ENCODE results near the gene RAB11FIP4.

Gene RAB11FIP4

DNA sequence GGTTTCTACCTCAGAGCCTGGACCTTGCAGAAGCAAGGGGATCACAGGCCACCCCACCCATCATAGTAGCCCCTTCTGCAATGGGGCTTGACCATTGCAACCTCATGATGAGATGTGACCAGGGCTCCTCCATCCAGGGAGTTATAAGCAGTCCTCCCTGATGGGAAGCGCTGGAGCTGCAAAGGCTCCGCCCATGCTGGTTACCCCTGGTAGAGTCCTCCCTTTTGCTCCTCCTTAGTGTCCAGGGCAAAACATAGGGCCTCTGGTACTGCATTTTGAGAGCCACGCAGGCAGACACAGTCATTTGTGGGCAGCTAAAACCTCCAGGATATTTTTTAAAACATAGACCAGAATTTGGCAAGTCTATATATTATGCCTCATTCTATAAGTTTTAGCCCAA lies 161.1 kb downstream of the RAB11FIP4 start:
- no peak for DNase-seq

DNA sequence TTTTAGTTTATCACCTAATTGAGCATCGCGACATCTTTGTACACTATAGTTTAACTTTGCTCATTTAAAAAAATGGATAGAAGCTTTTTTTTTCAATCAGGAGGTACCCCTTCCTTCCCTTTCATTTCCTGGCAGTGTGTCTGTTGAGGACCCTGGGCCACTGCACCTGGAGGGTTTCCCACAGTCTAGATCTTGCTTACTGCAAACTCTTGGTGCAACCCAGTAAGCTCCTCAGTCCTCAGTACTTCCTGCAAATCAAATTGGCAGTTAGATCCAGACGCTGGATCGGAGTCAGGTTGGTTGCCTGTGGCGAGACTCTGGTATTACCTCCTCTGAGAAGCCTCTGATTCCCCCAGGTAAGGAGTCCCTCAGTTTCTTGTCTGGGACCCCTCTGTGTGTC lies 162.0 kb downstream of the RAB11FIP4 start:
- DNase-seq, result no peak

DNA sequence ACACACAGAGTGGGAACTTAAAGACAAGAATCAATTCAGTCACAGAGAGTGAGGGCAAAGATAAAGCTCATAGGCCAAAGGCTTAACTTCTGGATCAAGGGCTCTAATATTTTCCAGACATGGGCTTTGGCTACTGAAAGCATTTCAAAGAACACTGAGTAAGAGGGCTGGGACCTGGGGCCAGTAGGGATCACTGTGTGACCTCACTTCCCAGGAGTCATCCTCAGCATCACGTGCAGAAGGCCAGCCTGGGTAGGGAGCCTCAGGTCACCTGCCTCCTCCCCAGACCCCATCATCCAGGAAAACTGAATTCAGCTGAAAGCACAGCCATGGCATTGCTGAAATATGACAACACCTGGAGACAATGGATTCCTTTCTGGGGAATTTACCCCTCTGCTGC lies 163.5 kb downstream of the RAB11FIP4 start:
- DNase-seq, result no peak

DNA sequence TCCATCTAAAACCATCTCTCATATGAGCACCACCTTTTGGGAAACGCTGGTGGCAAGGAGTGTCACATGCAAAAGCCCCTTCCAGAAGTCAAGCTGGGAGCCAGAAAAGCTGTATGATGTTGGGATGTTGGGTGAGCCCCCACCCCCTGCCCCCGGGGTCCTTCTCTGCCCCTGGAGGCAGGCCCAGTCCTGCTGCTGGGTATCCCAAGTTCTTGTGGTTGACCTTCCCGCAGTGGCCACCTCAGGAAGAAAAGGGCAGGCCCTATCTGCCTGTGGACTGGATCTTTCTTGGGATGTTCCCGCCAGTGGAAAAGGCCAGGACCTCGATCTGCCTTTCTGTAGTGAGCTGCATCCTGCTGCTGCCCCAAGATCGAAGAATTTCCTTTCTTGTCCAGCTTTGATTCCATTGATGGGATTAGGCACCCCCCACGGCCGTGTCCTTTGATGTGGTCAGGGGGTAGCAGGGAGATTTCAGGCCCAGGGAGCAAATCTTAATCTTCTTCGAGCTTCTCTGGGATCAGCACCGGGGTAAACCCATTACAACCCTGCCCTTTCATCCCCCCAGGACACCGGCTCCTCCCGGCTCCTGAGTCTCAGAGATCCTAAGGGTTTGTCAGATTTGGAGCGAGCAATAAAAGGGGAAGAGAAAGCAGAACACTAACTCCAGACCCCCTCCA lies 165.6 kb downstream of the RAB11FIP4 start:
- DNase-seq, result no peak

DNA sequence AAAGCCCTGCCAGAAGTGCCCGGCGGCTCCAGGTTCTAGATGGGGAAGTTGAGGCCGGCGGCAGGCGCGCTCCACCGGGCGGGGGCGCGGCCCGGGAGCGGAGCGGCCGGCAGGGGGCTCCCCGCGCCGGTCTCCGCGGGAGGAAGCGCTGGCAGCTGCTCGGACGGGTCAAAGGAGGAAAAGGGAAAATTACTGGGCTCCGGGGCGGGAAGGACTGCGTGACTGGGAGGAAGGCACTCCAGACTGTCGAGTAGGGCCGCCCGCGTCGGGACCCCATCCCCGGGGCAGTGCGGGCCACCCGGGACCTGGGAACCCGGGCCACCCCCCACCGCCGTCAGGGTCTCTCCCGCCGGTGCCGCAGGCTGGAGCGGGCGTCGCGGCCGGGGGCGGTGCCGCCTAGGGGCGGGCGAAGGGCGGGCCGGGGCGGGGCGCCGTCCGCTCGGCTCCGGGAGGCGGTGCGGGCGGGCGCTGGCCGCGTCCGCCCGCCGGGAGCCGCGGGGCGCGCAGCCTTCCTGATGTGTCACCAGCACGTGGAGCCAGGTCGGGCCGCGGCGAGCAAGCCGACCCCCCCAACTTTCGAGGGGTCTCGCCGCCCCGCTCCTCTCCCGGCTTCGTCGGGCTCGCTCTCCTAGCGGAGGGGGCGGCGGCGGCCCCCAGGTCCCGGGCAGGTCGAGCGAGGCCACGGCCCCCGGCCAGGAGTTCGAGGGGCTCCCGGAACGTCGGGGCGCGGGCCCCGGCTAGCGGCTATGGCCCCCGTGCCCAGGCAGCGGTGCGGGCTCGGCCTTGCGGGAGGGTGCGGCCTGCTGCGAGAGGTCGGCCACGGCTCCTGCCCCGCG lies 167.5 kb downstream of the RAB11FIP4 start:
- peak; percentile 78 for DNase-seq

DNA sequence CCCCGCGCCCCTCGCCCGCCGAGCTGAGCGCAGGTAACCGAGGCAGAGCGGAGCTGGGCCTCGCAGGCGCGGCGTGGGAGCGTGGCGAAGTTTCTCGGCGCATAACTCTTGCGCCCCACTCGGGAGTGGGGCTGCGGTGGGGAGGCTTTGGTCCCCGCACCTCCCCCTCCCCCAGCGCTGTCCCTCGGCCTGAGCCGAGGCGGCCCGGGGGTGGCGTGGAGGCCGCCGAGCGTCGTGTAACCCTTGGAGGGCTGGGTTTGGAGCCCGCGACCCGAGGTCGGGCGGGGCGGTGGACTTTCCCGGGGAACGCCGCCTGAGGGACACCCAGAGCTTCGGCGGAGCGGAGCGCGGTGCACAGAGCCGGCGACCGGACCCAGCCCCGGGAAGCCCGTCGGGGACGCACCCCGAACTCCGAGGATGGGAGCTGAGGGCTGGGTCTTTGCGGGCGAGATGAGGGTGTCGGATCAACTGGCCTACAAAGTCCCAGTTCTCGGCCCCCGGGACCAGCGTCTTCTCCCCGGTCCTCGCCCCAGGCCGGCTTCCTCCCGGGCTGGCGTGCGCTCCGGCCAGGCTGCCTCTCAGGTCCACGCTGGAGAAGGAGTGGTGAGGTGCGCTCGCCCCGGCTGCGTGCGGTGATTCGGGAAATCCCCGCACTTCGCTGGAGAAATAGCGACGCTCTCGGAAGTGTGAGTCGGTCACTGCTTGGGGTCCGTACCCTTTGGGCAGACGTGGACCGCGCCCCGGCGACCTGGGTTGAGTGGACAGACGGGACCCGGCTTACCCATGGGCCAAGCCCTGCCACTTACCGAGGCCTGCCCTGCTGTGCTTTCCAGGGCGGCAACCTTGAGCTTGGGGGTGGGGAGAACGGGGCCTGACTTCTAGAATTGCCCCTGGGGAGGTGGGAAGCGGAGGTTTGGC lies 168.4 kb downstream of the RAB11FIP4 start:
- no peak for DNase-seq

DNA sequence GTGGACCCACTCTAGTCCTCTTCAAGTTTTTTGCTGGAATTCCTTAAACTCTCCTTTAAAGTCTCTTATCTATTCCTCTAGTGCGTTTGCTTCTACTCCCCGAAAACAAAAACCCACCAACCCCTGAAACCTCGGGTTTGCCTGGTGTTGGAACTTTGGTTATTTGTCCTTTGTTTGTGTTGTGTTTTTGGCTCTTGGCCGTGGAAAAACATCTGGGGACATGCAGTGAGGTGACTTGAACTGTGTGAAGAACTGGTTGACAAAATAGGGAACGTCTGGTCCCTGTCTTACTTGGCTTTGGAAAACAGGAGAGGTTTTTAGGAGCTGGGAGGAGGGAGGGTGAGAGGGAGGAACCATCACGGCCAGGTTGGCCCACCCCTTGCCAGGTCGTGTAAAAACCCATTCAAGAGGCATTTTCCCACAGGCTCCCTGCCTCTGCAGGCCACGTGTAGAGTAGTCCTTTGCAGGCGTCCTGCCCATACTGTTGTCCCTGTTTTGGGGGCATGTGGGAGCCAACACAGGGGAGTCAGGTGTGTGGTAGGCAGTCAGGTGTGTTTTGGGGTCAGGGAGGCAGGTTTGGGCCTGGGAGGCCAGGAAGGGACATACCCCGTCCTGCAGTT lies 169.3 kb downstream of the RAB11FIP4 start:
- no peak for DNase-seq

DNA sequence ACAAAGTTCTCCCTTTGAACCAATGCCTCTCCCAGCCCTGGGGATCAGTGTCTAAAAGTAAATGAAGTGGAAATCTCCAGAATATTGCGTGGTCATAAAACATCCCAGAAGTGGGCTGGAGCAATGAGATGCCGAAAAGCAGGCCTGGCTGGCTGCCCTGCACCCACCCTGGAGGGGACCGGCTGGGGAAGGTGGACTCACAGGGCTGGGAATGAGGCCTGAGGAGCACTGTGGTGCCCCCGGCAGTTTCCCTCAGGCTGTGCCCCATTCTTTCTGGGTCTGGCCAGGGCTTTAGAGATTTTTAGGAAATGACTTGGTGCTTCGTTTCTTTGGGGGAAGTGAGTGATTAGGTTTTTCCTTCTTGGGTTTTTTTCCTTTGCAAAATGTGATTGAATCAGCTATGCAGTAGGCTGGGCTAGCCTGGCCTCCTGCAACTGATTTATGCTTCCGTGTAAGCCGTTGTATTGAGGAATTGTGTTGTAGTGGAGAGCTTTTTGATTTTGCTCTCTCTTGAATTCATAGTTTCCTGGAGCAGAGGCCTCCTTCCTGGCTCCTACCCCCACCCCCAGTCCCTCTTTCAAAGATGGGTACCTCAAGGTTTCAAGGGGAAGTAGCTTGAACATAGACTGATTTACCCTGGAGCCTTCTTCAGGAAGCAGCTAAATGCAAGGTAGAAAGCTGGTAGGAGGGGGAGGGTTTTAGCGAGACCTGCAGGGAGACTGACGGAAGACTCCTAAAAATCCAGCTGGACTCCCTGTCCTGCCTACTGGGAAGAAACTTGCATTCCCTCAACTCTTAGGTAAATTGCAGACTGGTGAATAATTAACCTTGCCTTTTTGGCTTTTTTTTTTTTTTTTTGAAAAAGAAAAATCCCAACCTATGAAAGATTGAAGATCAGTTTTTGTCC lies 170.2 kb downstream of the RAB11FIP4 start:
- peak; percentile 69 for DNase-seq

DNA sequence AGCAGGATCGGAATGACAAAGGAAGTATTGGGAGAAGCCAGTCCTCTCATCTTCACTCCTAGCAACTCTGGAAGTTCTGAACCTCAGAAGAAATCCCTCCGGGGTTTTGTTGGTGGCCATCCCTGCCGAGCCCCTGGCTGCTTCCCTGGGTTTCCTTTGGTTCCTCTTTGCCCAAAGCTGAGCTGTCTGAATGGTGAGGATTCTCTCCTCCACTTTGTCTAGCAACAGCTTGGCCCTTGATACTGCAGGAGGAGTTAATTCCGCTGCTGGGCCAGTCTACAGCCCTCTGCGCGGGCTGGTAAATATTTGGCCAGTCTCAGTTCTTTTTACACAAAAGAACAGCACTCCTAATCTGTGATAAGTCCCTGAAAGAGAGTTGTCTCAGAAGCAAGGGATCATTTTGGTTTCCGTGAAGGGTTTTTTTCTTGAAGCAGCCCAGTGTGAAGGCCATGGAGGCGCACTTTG lies 170.9 kb downstream of the RAB11FIP4 start:
- DNase-seq, result no peak

DNA sequence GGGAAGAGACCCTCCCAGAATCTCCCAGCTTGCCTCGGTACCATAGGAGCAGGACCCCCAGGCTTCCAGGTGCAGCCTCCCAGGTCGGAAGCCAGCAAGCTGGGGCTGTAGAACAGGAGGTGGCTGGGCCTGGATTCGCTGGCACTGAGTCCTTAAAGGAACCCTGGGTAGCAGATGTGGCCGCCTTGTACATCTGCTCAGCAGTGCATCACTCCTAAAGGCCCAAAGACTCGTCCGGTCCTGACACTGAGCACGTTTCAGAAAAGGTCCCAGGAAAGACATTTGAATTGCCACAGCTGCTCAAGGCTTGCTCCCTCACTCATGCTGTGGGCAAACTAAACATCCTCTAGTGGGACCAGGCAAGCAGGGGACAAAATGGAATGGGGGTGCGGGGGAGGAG lies 172.8 kb downstream of the RAB11FIP4 start:
- DNase-seq, result no peak

DNA sequence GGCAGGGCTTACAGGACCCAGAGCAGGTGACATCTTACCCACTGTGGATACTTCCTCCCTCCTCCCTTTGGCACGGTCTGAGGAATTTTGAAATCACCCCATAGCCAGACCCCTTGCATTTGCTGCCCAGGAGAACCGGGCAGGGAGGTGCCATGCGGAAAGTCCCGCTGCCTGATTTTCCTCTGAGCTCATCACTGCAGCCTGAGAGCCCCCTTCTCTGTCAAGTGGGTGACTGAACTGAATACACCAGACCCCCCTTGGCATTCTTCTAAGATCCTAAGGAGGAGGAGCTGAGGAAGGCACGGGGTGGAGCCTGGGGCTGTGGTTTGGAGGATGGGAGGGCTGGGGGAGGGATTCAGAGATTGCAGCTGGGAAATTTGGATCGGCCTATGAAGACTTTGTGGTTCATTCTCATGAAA lies 173.4 kb downstream of the RAB11FIP4 start:
- DNase-seq, result peak; percentile 77

DNA sequence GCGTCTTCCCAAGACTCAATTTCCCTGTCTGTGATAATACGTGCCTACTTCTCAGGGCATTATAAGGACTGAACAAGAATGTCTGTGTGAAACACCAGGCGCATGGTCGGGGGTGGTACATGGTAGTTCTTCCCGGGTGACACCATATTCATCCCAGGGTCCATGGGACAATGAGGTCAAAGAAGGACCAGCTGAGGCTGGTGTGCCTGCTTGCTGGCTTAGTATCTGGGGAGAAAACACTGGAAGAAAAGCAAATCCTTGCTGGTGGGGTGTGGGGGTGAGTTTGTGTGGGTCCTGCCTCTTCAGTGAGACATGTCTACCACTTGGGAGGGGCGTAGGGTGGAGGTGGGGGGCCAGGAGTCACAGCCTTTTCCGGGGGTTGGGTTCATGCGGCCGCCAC lies 174.2 kb downstream of the RAB11FIP4 start:
- no peak for DNase-seq

DNA sequence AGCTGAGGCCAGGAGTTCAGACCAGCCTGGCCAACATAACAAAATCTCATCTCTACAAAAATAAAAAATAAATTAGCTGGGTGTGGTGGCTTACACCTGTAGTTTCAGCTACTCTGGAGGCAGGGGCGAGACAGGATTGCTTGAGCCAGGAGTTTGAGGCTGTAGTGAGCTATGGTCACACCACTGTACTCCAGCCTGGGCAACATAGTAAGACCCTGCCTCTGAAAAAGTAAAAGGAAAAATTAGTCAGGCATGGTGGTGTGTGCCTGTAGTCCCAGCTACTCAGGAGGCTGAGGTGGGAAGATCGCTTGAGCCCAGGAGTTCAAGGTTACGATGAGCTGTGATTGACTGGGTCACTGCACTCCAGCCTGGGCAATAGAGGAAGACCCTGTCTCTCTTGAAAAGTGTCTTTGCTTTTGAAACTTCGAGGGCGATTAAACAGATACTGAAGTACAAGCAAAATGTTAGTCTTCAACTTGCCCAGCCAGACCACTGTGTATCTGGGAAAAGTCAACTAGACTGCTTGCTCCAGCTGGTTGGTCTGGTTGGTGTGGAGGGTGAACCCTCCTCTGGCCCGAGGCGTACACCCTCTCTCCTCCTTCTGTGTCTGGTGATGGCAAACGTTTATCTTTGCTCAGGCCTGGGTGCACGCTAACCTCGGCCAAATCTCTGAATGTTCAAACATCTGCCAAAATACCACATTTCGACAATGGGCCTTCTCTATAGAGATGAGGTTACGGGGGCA lies 174.9 kb downstream of the RAB11FIP4 start:
- DNase-seq, result no peak

DNA sequence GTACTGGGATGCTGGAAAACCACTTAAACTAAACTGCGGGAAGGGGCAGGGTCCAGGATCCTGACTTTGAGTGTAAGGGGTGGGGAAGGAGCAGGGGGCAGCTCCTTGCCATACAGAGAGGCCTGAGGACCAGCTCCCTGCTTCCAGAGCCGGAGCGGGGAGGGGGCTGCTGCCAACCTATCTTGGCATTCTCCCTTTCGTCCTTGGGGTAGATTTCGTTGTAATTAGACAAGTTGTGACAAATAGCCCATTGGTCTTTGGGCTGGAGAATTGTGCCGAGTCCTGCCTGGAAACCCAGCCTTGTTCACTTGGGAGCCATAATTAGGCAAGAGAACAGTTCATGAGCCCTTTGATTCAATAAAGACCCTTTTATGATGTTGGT lies 175.5 kb downstream of the RAB11FIP4 start:
- DNase-seq, result no peak

DNA sequence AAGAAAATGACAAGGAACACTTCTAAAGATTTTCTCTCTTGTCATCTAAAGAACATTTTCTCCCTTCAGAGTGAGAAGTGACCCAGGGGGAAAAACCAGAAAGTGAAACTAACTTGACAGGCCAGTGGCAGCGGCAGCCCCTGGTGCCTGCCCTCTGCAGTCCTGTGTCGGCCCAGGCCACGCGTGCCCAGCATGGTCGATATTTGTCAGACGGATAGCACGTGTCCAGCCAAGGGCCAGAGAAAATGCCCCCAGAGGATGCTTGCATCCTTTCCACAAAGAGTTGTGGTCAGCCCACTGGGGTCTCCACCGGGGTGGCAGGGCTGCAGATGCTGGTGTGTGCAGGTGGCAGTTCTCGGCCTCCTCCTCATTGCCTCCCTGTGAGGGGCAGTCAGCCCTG lies 176.6 kb downstream of the RAB11FIP4 start:
- no peak for DNase-seq

DNA sequence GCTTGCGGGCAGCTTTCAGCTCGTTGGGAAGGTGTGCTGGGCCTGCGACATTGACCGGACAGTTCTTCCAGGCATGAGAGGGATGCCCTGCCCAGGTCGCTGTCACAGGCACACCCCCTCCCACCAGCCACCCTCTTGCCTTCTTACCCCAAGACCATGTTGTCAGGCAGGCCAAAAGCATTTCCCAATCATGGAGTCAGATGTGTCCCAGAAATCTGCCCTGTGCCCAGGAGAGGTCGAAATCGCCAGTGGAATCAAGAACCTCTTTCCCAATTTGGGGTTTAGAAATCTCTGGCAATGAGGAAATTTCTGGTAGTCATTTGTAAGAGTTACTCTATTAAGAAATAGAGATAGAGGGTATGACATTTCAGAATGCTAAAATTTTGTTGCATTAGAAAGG lies 177.1 kb downstream of the RAB11FIP4 start:
- no peak for DNase-seq

DNA sequence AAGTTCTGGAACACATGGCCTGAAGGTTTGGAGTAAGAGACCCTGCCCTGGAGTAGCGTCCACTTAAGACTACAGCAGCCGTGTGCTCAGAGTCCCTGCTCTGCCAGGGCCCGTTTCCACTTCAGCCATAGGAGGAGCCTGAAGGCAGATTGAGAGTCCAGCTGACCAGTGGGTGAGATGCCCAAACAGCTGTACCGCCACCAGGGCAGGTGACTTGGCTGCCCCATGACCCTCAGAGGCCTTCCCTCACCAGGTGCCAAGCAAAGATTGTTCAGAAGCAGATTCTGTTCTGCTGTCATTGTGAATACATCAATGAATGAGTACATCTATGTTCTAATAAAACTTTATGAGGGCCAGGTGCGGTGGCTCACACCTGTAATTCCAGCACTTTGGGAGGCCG lies 178.8 kb downstream of the RAB11FIP4 start:
- no peak for DNase-seq

DNA sequence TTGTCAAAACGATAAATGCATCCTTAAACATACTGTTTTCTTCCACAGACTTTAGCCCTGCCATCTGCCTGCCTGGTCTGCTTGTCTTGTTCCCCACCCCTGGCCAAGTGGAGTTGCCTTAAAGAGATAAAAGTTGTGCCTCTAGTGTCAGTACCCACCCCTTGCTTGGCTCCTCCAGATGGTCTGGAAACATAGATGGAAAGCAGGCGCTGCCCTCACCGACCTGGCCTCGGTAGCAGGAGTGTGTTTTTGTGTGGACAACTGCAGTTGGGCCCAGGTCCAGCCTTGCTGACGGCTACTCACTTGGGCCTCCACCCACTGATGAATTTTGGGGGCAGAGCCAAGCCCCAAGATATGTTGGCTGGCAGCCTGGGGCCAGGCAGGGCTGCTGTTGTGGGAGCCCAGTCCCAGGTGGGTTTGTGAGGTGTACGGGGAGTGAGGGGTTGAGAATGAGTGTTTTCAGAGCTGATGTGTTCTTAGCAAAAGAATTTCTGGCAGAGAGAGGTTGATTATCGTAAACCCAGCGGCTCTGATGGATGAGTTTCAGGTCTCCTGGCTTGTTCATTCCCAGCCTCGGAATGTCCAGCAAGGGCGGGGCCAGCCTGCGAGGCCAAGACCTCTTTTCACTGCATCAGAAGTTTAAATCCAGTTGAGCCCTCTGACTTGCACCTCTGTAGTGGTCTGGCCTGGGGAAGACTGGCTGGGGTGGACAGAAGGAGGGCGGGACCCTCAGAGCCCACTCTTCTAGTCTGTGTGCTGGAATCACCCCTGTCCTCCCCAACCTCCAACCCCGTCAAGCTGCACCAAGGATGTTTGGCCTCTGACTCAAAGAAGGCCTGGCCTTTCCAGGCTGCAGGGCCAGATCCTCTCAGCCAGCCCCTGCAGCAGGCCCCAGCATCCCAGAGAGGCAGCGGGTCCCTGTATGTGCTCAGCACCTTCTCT lies 179.7 kb downstream of the RAB11FIP4 start:
- peak; percentile 87 for DNase-seq

DNA sequence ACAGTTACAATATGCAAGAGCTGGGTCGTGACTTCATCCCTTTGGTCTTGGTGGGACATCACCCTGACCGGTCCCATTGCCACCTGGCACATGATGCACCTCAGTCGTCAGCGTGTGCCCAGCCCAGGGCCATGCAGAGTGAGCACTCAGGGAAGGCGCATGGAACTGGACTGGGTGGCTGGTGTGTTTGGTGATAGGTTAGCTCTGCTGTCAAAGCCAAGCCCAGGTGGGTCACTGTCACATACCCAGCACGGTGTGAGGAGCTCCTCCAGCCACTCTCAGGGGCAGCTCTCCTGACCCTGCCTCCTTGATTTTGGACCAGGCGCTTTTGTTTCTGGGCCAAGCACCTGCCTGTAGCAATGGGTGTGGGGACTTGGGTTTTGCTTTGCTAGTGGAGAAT lies 180.9 kb downstream of the RAB11FIP4 start:
- no peak for DNase-seq

DNA sequence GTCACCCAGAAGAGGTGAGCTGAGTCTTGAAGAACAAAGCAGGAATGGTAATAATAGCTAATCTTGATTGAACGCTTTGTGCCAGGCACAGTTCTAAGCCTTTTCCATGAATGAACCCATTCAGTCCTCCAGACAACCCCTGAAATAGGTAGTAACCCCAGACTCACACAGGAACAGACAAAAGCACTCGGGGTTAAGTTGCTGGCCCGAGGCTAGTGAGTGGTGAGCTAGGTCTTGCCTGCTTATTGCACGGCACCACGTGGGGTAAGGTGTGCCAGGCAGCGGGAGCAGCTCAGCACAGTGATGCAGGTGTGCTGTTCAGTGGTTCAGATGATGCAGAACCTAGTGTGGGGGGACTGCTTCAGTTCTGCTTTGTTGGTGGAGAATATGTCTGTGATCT lies 181.6 kb downstream of the RAB11FIP4 start:
- no peak for DNase-seq
